AG10803 (cell line): ENCODE results near the gene SKIL.

ENCODE experiments used
- DNase-seq: peaks from one replicate; pipeline ENCODE4 v3.0.0; 2010; ENCODE audit warnings: low read depth
- H3K4me3 ChIP-seq: 2 replicates; pipeline ENCODE4 v1.5.1; 2011; ENCODE audit warnings: mild to moderate bottlenecking, low read length, control low read depth
- CTCF ChIP-seq: conservative IDR thresholded peaks from 2 replicates; pipeline ENCODE4 v1.5.1; 2011; ENCODE audit warnings: mild to moderate bottlenecking, low read length, control low read depth, inconsistent platforms

SKIL gene

GRCh38 chr3:170357176-170358041 lies at the start of gene SKIL:
Gene SKIL (plus strand): TSS chr3:170357715. CDS start chr3:170360332, 2,617 bp downstream.
- no peak for TF ChIP-seq CTCF
- peak; percentile 96 for DNase-seq
- H3K4me3 ChIP-seq, result peak within 1 kb of the TSS; percentile 87

- TF ChIP-seq CTCF, result no peak
- no peak overlapping the region for H3K4me3 ChIP-seq
- peak; percentile 26 for DNase-seq
These were observed 48.5 kb upstream of the SKIL start for GRCh38 chr3:170309046-170309445.

GRCh38 chr3:170317954-170318353 lies 39.6 kb upstream of the SKIL start:
- no peak for TF ChIP-seq CTCF
- no peak for DNase-seq
- H3K4me3 ChIP-seq, result no peak overlapping the region

GRCh38 chr3:170320461-170321121 lies 36.9 kb upstream of the SKIL start:
- no peak for DNase-seq
- TF ChIP-seq CTCF, result no peak
- no peak overlapping the region for H3K4me3 ChIP-seq

- H3K4me3 ChIP-seq, result no peak overlapping the region
- peak; percentile 35 for DNase-seq
- no peak for TF ChIP-seq CTCF
These were observed 36.0 kb upstream of the SKIL start for GRCh38 chr3:170321321-170322034.

- no peak overlapping the region for H3K4me3 ChIP-seq
- DNase-seq, result peak; percentile 4
- TF ChIP-seq CTCF, result no peak
These were observed 34.8 kb upstream of the SKIL start for GRCh38 chr3:170322566-170323269.
